Upper lobe of left lung (tissue), 4 donors: Measurements from ENCODE around the gene PLN.

Experiments used
- CTCF ChIP-seq, 6 experiments: fragments of 450-650 bp in 4 of 6; fragments of 200-600 bp in 2 of 6; sonication (generic) in 2 of 6; IDR thresholded peaks; one replicate each; pipeline ENCODE4 v1.5.1; 2016 to 2019; ENCODE audit warnings: antibody characterized with exemption in 6 of 6
- POLR2A ChIP-seq, 4 donors: fragments of 450-650 bp; IDR thresholded peaks; one replicate each; pipeline ENCODE4 v1.5.1; 2016 to 2017; ENCODE audit warnings: antibody characterized with exemption in 4 of 4, mild to moderate bottlenecking in 2 of 4

- TF ChIP-seq POLR2A (IDR thresholded peaks at IDR 0.05): no peak
- no peak for TF ChIP-seq CTCF (IDR thresholded peaks at IDR 0.05)
Observed at GRCh38 chr6:118530942-118531341, 17.2 kb upstream of the PLN start.
